Esophagus muscularis mucosa (tissue), 4 donors: ENCODE results near the gene PCMT1. TPM values are rescaled to one million over a fixed set of nuclear protein-coding genes. Genes with fewer than 3 reads are reported as not detected.
"Not testable (repeated sequence)": the region's sequence is repeated elsewhere in the genome, so short reads cannot be mapped to it uniquely, and the experiment has no call there.

Experiments
- DNase-seq: peaks from one replicate; pipeline ENCODE4 v3.0.0-alpha.2; 2017; ENCODE audit errors: extremely low spot score
- H3K27ac ChIP-seq, 4 donors: fragments of 200-600 bp; sonication (generic); replicated peaks in 1 of 4; 1 replicate in 3 of 4; 2 replicates in 1 of 4; pipeline ENCODE4 v1.5.1; 2016 to 2019; ENCODE audit warnings: mild to moderate bottlenecking in 1 of 4
- H3K27me3 ChIP-seq, 4 donors: fragments of 200-600 bp; sonication (generic); one replicate each; pipeline versions ENCODE4 v1.5.1 to v1.6.0; 2016 to 2019
- H3K36me3 ChIP-seq, 4 donors: fragments of 200-600 bp; sonication (generic); one replicate each; pipeline ENCODE4 v1.5.1; 2016 to 2019
- H3K4me1 ChIP-seq, 4 donors: fragments of 200-600 bp; sonication (generic); one replicate each; pipeline ENCODE4 v1.5.1; 2016 to 2019
- H3K4me3 ChIP-seq, 4 donors: fragments of 200-600 bp; sonication (generic); 1 replicate in 2 of 4; 2 replicates in 2 of 4; pipeline ENCODE4 v1.5.1; 2016 to 2019; ENCODE audit warnings: mild to moderate bottlenecking in 4 of 4, moderate library complexity in 1 of 4
- H3K9me3 ChIP-seq, 4 donors: fragments of 200-600 bp; sonication (generic); 1 replicate in 3 of 4; 2 replicates in 1 of 4; pipeline ENCODE4 v1.5.1; 2016 to 2019
- EP300 ChIP-seq: sonication (generic); formaldehyde crosslinking; IDR thresholded peaks from one replicate; pipeline ENCODE4 v1.6.1; 2017; ENCODE audit warnings: antibody characterized with exemption
- POLR2A ChIP-seq: fragments of 450-650 bp; IDR thresholded peaks from one replicate; pipeline ENCODE4 v1.6.1; 2017; ENCODE audit warnings: antibody characterized with exemption, moderate library complexity, mild to moderate bottlenecking, low read depth
- POLR2AphosphoS5 ChIP-seq, 2 donors: sonication (generic); formaldehyde crosslinking; IDR thresholded peaks; one replicate each; pipeline ENCODE4 v1.6.1; 2017; ENCODE audit warnings: antibody characterized with exemption in 2 of 2
- WGBS: methylation state at CpG from one replicate; pipeline ENCODE4 v1.1.5; 2018; 5-methylcytosine and 5-hydroxymethylcytosine counted together
- intact Hi-C: fragments of 100-400 bp; cut with DNase I; formaldehyde crosslinking; loops from one replicate; pipeline ENCODE4 v1.15.1; 2023
- total RNA-seq, 4 donors: library from RNA; depleted of rRNA; stranded (reverse); fragments of >200 nt; gene quantifications; one replicate each; pipeline versions ENCODE4 v1.1.0 to v1.2.1, GENCODE V29; 2016
- TF ChIP-seq, protein P1 (sequence below), 3 experiments: fragments of 200-600 bp in 2 of 3; fragments of 450-650 bp in 1 of 3; sonication (generic) in 2 of 3; IDR thresholded peaks; one replicate each; pipeline ENCODE4 v1.5.1; 2017 to 2019; ENCODE audit warnings: antibody characterized with exemption in 3 of 3, mild to moderate bottlenecking in 2 of 3, moderate library complexity in 1 of 3

The PCMT1 gene
- total RNA-seq, 4 donors from 2014 or later = 93.9 to 111 (median 107) TPM

DNA sequence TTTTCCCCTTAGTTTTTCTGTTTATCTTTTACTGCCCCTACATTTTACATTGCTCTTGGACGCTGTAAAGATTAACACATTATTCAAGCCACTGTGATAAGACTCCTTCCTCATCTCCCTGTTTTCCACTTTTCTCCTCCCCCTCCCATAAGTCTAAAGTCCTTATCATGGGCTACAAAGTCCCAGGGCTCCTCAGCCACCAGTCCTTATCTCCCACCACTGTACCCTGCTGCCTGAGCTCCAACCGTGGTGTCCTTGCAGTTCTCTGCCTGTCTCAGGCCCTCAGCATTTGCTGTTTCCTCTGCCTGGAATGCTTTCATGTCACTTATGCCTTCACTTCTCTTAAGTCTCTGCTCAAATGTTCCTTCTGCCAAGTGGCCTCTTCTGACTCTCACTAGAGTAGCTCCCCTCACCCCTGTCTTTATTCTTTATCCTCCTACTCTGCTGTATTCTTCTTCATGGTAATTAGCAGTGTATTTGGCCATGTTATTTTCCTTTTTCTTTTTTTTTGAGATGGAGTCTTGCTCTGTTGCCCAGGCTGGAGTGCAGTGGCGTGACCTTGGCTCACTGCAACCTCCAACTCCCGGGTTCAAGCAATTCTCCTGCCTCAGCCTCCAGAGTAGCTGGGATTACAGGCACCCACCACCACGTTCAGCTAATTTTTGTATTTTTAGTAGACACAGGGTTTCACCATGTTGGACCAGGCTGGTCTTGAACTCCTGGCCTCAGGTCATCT lies 20.9 kb upstream of the PCMT1 start:
- Histone ChIP-seq H3K27ac (no peak overlapping the region), H3K36me3 (peaks cover 31 to 91% (median 64%) of the 10 kb centered on the region in 4 donors), H3K4me1 (no peaks in the 10 kb centered on the region), H3K4me3 (no peak overlapping the region), H3K9me3 (no peaks in the 10 kb centered on the region), H3K27me3 (no peaks in the 10 kb centered on the region)
- intact Hi-C loops = loop anchor here (10.0 kb wide), 1 partner anchor 164 kb away; the partner anchor contains the start of gene GINM1
- DNase-seq = no peak
- 89% methylated on average over 5 of the region's 5 CpGs for WGBS
- TF ChIP-seq POLR2AphosphoS5 (IDR thresholded peaks at IDR 0.05) = no peak
- TF ChIP-seq POLR2A = no peak
- TF ChIP-seq, protein P1, sequence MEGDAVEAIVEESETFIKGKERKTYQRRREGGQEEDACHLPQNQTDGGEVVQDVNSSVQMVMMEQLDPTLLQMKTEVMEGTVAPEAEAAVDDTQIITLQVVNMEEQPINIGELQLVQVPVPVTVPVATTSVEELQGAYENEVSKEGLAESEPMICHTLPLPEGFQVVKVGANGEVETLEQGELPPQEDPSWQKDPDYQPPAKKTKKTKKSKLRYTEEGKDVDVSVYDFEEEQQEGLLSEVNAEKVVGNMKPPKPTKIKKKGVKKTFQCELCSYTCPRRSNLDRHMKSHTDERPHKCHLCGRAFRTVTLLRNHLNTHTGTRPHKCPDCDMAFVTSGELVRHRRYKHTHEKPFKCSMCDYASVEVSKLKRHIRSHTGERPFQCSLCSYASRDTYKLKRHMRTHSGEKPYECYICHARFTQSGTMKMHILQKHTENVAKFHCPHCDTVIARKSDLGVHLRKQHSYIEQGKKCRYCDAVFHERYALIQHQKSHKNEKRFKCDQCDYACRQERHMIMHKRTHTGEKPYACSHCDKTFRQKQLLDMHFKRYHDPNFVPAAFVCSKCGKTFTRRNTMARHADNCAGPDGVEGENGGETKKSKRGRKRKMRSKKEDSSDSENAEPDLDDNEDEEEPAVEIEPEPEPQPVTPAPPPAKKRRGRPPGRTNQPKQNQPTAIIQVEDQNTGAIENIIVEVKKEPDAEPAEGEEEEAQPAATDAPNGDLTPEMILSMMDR (IDR thresholded peaks at IDR 0.05) = no peak
- TF ChIP-seq EP300 = no peak

DNA sequence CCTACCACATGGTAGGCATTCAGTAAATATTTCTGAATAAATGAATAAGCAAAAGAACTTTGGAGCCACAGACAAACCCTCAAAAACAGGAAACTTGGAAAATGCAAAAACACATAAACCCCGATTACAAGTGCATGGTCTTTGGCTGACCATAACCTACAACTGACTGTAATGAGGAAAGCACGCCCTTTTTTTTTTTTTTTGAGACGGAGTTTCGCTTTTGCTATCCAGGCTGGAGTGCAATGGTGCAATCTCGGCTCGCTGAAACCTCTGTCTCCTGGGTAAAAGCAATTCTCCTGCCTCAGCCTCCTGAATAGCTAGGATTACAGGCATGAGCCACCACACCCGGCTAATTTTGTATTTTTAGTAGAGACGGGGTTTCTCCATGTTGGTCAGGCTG lies 19.7 kb upstream of the PCMT1 start:
- 96% methylated on average over 8 of the region's 8 CpGs for WGBS
- H3K9me3 ChIP-seq = no peaks in the 10 kb centered on the region
- peaks cover 40 to 98% (median 74%) of the 10 kb centered on the region in 4 donors for H3K36me3 ChIP-seq
- no peak overlapping the region for H3K4me3 ChIP-seq
- H3K4me1 ChIP-seq = no peaks in the 10 kb centered on the region
- intact Hi-C loops = loop anchor here (10.0 kb wide), 1 partner anchor 165 kb away; the partner anchor contains the start of gene GINM1
- no peaks in the 10 kb centered on the region for H3K27me3 ChIP-seq
- TF ChIP-seq POLR2A (no peak), POLR2AphosphoS5 (IDR thresholded peaks at IDR 0.05) (no peak), EP300 (no peak)
- TF ChIP-seq, protein P1 (IDR thresholded peaks at IDR 0.05) = no peak
- no peak for DNase-seq
- H3K27ac ChIP-seq = no peak overlapping the region

DNA sequence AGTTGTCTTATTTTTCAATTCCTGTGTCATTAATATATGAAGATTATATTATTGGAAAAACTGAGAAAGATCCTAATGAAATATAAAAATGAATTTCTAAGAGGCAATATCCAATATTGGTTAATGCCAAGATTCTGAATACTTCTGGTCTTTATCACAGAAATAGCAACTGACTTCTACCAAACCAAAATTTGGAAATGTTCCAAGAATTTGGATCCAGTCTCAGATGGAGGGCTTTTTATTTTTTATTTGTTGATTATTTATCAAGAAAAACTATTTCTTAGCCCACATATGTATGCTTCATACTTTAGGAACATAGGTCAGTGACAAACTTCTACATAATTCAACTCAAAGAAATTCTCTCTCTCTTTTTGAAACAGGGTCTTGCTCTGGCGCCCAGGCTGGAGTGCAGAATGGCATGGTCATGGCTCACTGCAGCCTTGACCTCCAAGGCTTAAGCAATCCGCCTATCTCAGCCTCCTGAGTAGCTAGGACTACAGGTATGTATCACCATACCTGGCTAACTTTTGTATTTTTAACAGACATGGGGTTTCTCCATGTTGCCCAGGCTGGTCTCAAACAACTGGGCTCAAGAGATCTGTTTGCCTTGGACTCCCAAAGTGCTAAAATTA lies 16.3 kb upstream of the PCMT1 start:
- Histone ChIP-seq H3K4me3 (no peak overlapping the region), H3K36me3 (peaks cover 59 to 98% (median 88%) of the 10 kb centered on the region in 4 donors), H3K9me3 (no peaks in the 10 kb centered on the region), H3K27ac (no peak overlapping the region), H3K27me3 (no peaks in the 10 kb centered on the region), H3K4me1 (no peaks in the 10 kb centered on the region)
- 100% methylated on average over 2 of the region's 2 CpGs for WGBS
- no peak for DNase-seq
- TF ChIP-seq POLR2AphosphoS5 (IDR thresholded peaks at IDR 0.05) = no peak
- TF ChIP-seq POLR2A = no peak
- TF ChIP-seq, protein P1 (IDR thresholded peaks at IDR 0.05) = no peak
- no peak for TF ChIP-seq EP300
- intact Hi-C loops = no loop called here

DNA sequence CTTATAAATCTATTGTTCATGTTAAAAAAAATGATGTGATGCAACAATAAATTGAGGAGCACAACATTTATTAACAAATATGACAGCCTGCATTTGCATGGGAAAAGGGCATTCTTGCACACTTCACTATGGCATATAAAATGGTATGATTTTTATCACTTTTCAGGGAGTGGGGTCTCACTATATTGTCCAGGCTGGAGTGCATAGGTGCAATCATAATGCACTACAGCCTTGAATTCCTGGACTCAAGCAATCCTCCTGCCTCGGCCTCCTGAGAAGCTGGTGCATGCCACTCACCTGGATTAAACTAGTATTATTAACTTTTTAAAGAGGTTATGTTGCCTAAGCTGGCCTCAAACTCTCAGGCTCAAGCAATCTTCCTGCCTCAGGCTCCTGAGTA lies 14.6 kb upstream of the PCMT1 start:
- Histone ChIP-seq H3K27me3 (no peaks in the 10 kb centered on the region), H3K4me3 (no peak overlapping the region), H3K9me3 (no peaks in the 10 kb centered on the region), H3K4me1 (no peaks in the 10 kb centered on the region), H3K27ac (no peak overlapping the region), H3K36me3 (peaks cover 45 to 98% (median 85%) of the 10 kb centered on the region in 4 donors)
- intact Hi-C loops = no loop called here
- no peak for TF ChIP-seq POLR2A
- TF ChIP-seq, protein P1 (IDR thresholded peaks at IDR 0.05) = no peak
- no peak for TF ChIP-seq POLR2AphosphoS5 (IDR thresholded peaks at IDR 0.05)
- no peak for TF ChIP-seq EP300
- no peak for DNase-seq
- whole genome bisulfite sequencing = 91% methylated on average over 1 of the region's 1 CpG

DNA sequence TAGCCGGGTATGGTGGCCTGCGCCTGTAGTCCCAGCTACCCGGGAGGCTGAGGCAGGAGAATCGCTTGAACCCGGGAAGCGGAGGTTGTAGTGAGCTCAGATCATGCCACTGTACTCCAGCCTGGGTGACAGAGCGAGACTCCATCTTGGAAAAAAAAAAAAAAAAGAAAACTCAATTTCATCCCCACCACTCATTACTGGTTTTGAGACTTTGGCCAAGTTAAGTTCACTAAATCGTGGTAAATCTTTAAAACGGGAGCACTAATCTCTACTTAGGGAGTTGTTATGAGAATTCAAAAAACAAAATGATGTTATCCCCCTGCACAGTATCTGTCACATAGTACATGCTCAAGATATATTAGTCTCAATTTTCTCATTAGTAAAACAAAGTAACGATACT lies 4.3 kb upstream of the PCMT1 start:
- Histone ChIP-seq H3K4me3 (peak overlapping the region; percentile 71 to 84 (median 84)), H3K4me1 (peaks cover 13 to 33% (median 29%) of the 10 kb centered on the region in 4 donors), H3K36me3 (peaks cover 23 to 38% (median 32%) of the 10 kb centered on the region in 4 donors)
- H3K9me3 ChIP-seq, H3K27me3 ChIP-seq, intact Hi-C loops, DNase-seq, H3K27ac ChIP-seq: not testable (repeated sequence)
- WGBS = 81% methylated on average over 10 of the region's 10 CpGs
